Nucleus accumbens (tissue), 56 donors: ENCODE results near the gene CCL25.

Experiments
- DNase-seq, 56 donors: peaks; one replicate each; lab custom pipeline; 2025; lab: John Stamatoyannopoulos, UW

CCL25 gene

GRCh38 chr19:8108560-8109445, 56.2 kb downstream of the CCL25 start:
- DNase-seq, result no peak

GRCh38 chr19:8109455-8109854, 56.9 kb downstream of the CCL25 start:
- no peak for DNase-seq

- no peak for DNase-seq
These were observed 57.5 kb downstream of the CCL25 start for GRCh38 chr19:8109890-8110662.

- no peak for DNase-seq
These were observed 58.4 kb downstream of the CCL25 start for GRCh38 chr19:8110931-8111330.

- no peak for DNase-seq
These were observed 58.8 kb downstream of the CCL25 start for GRCh38 chr19:8111376-8111775.
